ENCODE results near the gene CCDC107. TPM values are rescaled to one million over a fixed set of nuclear protein-coding genes. Genes with fewer than 3 reads are reported as not detected.

Gene CCDC107
- total and polyA plus RNA-seq, 2 of the 13 experiments (the other 11 are each of a cell fraction or from before 2014, with no cell fraction given): 7.1 to 15.2 TPM

DNA sequence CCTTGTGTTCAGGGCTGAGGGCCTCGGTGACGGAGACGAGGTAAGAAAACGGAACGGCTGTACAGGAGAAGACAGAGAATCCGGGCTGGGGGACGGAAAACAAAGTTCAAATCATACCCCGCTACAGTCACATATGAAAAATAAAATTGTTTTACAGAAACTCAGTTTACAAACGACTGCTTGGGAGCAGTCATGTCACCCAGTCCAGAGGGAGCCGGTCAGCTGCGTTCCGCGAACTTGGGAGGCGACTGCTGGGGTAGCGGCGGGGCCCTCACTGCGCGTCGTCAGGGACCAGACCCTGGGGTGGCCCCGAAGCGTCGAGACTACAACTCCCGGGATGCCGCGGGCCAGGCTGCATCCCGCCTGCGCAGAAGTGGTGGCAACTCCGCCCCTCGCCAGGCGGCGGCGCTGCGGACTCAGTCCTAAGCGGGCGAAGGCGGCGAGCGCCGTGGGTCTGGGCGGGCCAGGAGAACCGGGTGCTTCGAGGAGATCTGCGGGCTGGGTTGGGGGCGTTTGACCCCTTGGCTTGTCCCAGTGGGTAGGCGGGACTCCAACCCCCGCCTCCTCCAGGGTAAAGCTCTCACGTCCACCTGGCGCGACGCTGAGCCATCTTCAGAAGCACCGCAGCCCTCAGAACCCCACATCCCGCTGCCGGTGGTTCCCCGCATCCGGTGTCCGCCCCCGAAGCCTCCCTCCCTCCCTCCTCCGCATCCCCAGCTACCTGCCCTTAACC is 11.4 kb upstream of the CCDC107 start (continued):
- TF ChIP-seq, protein P1, sequence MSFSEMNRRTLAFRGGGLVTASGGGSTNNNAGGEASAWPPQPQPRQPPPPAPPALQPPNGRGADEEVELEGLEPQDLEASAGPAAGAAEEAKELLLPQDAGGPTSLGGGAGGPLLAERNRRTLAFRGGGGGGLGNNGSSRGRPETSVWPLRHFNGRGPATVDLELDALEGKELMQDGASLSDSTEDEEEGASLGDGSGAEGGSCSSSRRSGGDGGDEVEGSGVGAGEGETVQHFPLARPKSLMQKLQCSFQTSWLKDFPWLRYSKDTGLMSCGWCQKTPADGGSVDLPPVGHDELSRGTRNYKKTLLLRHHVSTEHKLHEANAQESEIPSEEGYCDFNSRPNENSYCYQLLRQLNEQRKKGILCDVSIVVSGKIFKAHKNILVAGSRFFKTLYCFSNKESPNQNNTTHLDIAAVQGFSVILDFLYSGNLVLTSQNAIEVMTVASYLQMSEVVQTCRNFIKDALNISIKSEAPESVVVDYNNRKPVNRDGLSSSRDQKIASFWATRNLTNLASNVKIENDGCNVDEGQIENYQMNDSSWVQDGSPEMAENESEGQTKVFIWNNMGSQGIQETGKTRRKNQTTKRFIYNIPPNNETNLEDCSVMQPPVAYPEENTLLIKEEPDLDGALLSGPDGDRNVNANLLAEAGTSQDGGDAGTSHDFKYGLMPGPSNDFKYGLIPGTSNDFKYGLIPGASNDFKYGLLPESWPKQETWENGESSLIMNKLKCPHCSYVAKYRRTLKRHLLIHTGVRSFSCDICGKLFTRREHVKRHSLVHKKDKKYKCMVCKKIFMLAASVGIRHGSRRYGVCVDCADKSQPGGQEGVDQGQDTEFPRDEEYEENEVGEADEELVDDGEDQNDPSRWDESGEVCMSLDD (CRISPR knock-in tag; IDR thresholded peaks at IDR 0.05; ENCODE audit: borderline replicate concordance): peak; percentile 64; the same call in 1 of the 2 replicates
- TF ChIP-seq, protein P2, sequence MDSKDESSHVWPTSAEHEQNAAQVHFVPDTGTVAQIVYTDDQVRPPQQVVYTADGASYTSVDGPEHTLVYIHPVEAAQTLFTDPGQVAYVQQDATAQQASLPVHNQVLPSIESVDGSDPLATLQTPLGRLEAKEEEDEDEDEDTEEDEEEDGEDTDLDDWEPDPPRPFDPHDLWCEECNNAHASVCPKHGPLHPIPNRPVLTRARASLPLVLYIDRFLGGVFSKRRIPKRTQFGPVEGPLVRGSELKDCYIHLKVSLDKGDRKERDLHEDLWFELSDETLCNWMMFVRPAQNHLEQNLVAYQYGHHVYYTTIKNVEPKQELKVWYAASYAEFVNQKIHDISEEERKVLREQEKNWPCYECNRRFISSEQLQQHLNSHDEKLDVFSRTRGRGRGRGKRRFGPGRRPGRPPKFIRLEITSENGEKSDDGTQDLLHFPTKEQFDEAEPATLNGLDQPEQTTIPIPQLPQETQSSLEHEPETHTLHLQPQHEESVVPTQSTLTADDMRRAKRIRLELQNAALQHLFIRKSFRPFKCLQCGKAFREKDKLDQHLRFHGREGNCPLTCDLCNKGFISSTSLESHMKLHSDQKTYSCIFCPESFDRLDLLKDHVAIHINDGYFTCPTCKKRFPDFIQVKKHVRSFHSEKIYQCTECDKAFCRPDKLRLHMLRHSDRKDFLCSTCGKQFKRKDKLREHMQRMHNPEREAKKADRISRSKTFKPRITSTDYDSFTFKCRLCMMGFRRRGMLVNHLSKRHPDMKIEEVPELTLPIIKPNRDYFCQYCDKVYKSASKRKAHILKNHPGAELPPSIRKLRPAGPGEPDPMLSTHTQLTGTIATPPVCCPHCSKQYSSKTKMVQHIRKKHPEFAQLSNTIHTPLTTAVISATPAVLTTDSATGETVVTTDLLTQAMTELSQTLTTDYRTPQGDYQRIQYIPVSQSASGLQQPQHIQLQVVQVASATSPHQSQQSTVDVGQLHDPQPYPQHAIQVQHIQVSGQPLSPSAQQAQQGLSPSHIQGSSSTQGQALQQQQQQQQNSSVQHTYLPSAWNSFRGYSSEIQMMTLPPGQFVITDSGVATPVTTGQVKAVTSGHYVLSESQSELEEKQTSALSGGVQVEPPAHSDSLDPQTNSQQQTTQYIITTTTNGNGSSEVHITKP (CRISPR knock-in tag; IDR thresholded peaks at IDR 0.05; ENCODE audit: low read depth): 0 out of 2 replicates have a peak, but pooled peaks have one; percentile 34
- TF ChIP-seq, protein P3, sequence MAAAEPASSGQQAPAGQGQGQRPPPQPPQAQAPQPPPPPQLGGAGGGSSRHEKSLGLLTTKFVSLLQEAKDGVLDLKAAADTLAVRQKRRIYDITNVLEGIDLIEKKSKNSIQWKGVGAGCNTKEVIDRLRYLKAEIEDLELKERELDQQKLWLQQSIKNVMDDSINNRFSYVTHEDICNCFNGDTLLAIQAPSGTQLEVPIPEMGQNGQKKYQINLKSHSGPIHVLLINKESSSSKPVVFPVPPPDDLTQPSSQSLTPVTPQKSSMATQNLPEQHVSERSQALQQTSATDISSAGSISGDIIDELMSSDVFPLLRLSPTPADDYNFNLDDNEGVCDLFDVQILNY (CRISPR knock-in tag; conservative IDR thresholded peaks at IDR 0.05): 0 out of 2 replicates have a peak, but pooled peaks have one; percentile 22
- peak; percentile 56; the same call in 1 of the 2 replicates for TF ChIP-seq ZNF891 (CRISPR knock-in tag; IDR thresholded peaks at IDR 0.05)
- TF ChIP-seq ZNF33A (CRISPR knock-in tag; IDR thresholded peaks at IDR 0.05; ENCODE audit: borderline replicate concordance): peak; percentile 22; the same call in 1 of the 2 replicates
- TF ChIP-seq, protein P4, sequence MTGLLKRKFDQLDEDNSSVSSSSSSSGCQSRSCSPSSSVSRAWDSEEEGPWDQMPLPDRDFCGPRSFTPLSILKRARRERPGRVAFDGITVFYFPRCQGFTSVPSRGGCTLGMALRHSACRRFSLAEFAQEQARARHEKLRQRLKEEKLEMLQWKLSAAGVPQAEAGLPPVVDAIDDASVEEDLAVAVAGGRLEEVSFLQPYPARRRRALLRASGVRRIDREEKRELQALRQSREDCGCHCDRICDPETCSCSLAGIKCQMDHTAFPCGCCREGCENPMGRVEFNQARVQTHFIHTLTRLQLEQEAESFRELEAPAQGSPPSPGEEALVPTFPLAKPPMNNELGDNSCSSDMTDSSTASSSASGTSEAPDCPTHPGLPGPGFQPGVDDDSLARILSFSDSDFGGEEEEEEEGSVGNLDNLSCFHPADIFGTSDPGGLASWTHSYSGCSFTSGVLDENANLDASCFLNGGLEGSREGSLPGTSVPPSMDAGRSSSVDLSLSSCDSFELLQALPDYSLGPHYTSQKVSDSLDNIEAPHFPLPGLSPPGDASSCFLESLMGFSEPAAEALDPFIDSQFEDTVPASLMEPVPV (CRISPR knock-in tag; IDR thresholded peaks at IDR 0.05): 0 out of 2 replicates have a peak, but pooled peaks have one; percentile 43
- TF ChIP-seq, protein P5, sequence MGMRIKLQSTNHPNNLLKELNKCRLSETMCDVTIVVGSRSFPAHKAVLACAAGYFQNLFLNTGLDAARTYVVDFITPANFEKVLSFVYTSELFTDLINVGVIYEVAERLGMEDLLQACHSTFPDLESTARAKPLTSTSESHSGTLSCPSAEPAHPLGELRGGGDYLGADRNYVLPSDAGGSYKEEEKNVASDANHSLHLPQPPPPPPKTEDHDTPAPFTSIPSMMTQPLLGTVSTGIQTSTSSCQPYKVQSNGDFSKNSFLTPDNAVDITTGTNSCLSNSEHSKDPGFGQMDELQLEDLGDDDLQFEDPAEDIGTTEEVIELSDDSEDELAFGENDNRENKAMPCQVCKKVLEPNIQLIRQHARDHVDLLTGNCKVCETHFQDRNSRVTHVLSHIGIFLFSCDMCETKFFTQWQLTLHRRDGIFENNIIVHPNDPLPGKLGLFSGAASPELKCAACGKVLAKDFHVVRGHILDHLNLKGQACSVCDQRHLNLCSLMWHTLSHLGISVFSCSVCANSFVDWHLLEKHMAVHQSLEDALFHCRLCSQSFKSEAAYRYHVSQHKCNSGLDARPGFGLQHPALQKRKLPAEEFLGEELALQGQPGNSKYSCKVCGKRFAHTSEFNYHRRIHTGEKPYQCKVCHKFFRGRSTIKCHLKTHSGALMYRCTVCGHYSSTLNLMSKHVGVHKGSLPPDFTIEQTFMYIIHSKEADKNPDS (CRISPR knock-in tag; IDR thresholded peaks at IDR 0.05): no peak
- peak; percentile 92 for TF ChIP-seq ZFY (CRISPR knock-in tag; IDR thresholded peaks at IDR 0.05)
- no peak for TF ChIP-seq PRMT3 (CRISPR knock-in tag; IDR thresholded peaks at IDR 0.05; ENCODE audit: borderline replicate concordance, low read depth)
- TF ChIP-seq FOSL2 (CRISPR knock-in tag; IDR thresholded peaks at IDR 0.05): peak; percentile 28; the same call in 1 of the 2 replicates
- TF ChIP-seq KDM3A (CRISPR knock-in tag; IDR thresholded peaks at IDR 0.05; ENCODE audit: low read depth): peak; percentile 89
- 0 out of 2 replicates have a peak, but pooled peaks have one; percentile 35 for TF ChIP-seq ZNF124 (CRISPR knock-in tag; IDR thresholded peaks at IDR 0.05)
- peak; percentile 77 for TF ChIP-seq POLR2AphosphoS5 (IDR thresholded peaks at IDR 0.05; ENCODE audit: low read depth, low read length)
- TF ChIP-seq MAFG (CRISPR knock-in tag; IDR thresholded peaks at IDR 0.05): no peak
- TF ChIP-seq ZNF598 (CRISPR knock-in tag; IDR thresholded peaks at IDR 0.05; ENCODE audit: borderline replicate concordance): no peak
- 0 out of 2 replicates have a peak, but pooled peaks have one; percentile 35 for TF ChIP-seq HNRNPUL1 (IDR thresholded peaks at IDR 0.05; ENCODE audit: low read depth, low read length)
- TF ChIP-seq PCBP1 (IDR thresholded peaks at IDR 0.05; ENCODE audit: borderline replicate concordance, low read depth, low read length): 0 out of 2 replicates have a peak, but pooled peaks have one; percentile 65
